ENCODE measurements around the gene PROC.

GRCh38 chr2:127377262-127377661 is 41.0 kb upstream of the PROC start:
- no peak for TF ChIP-seq CTCF (IDR thresholded peaks at IDR 0.05)
- TF ChIP-seq POLR2A (IDR thresholded peaks at IDR 0.05), result no peak

All from esophagus squamous epithelium (tissue), 4 donors.